ENCODE measurements around the gene RARA. TPM values are rescaled to one million over a fixed set of nuclear protein-coding genes. Genes with fewer than 3 reads are reported as not detected.

The RARA gene
- polyA plus RNA-seq, 1 donor from 2014 or later, result 6.6 TPM

GRCh38 chr17:40265337-40265736, 43.6 kb upstream of the RARA start:
- no peaks in the 10 kb centered on the region for H3K9me3 ChIP-seq (ENCODE audit: low read length)
- no peak overlapping the region for H3K4me3 ChIP-seq (ENCODE audit: low read length)
- no peak overlapping the region for H3K9ac ChIP-seq (ENCODE audit: low read length)
- no peak overlapping the region for H3K4me2 ChIP-seq (ENCODE audit: low read length)
- TF ChIP-seq SMC3 (conservative IDR thresholded peaks at IDR 0.05; ENCODE audit: poor library complexity) (no peak), MXI1 (conservative IDR thresholded peaks at IDR 0.05; ENCODE audit: poor library complexity, severe bottlenecking) (no peak), TAF1 (IDR thresholded peaks at IDR 0.05; ENCODE audit: low read depth) (no peak), REST (IDR thresholded peaks at IDR 0.05; ENCODE audit: borderline replicate concordance) (no peak), EZH2 (IDR thresholded peaks at IDR 0.05; ENCODE audit: borderline replicate concordance, insufficient read depth, low read length, poor library complexity, severe bottlenecking) (no peak), EP300 (conservative IDR thresholded peaks at IDR 0.05; ENCODE audit: poor library complexity, severe bottlenecking) (no peak), POLR2AphosphoS5 (IDR thresholded peaks at IDR 0.05) (no peak)
- TF ChIP-seq, protein P1, sequence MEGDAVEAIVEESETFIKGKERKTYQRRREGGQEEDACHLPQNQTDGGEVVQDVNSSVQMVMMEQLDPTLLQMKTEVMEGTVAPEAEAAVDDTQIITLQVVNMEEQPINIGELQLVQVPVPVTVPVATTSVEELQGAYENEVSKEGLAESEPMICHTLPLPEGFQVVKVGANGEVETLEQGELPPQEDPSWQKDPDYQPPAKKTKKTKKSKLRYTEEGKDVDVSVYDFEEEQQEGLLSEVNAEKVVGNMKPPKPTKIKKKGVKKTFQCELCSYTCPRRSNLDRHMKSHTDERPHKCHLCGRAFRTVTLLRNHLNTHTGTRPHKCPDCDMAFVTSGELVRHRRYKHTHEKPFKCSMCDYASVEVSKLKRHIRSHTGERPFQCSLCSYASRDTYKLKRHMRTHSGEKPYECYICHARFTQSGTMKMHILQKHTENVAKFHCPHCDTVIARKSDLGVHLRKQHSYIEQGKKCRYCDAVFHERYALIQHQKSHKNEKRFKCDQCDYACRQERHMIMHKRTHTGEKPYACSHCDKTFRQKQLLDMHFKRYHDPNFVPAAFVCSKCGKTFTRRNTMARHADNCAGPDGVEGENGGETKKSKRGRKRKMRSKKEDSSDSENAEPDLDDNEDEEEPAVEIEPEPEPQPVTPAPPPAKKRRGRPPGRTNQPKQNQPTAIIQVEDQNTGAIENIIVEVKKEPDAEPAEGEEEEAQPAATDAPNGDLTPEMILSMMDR (IDR thresholded peaks at IDR 0.05; ENCODE audit: poor library complexity, severe bottlenecking), result no peak
- no peak overlapping the region for H2AFZ ChIP-seq (ENCODE audit: low read depth, low read length)
- no peaks in the 10 kb centered on the region for H4K20me1 ChIP-seq (ENCODE audit: insufficient read depth)
- H3K27me3 ChIP-seq (ENCODE audit: insufficient read depth, low read depth, low read length), result no peaks in the 10 kb centered on the region
- H3K27ac ChIP-seq (ENCODE audit: low read length), result no peak overlapping the region
- no peaks in the 10 kb centered on the region for H3K36me3 ChIP-seq (ENCODE audit: insufficient read depth, low read length)
- no peaks in the 10 kb centered on the region for H3F3A ChIP-seq (ENCODE audit: insufficient read depth, low read length, poor library complexity, severe bottlenecking)
- H3K79me2 ChIP-seq (replicated peaks; ENCODE audit: insufficient read depth, low read length), result no peaks in the 10 kb centered on the region
- H3K9me2 ChIP-seq (ENCODE audit: insufficient read depth, low read length), result no peaks in the 10 kb centered on the region

DNA sequence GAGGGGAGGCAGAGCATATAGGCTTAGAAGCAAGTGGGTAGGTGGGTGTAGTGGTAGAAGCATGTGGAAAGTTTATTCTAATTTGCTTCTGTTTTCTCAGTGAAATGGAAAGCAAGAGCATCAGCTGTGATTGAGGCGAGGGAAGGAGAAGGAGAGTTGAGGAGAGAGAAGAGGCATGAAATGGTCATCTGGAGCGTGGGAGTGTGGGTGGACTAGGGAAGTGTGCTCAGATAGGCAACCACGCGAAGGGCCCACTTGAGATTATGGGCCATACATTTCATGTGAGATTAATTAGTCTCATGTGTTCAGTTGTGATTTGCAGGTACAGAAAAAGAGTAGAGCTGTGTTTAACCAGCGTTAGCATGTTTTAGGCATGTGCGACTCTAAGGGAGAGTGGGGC, 42.1 kb upstream of the RARA start:
- no peak for TF ChIP-seq RAD21 (conservative IDR thresholded peaks at IDR 0.05)
- TF ChIP-seq EZH2 (IDR thresholded peaks at IDR 0.05; ENCODE audit: borderline replicate concordance, insufficient read depth, low read length, poor library complexity, severe bottlenecking), result no peak
- TF ChIP-seq MXI1 (conservative IDR thresholded peaks at IDR 0.05; ENCODE audit: poor library complexity, severe bottlenecking), result no peak
- TF ChIP-seq SMC3 (conservative IDR thresholded peaks at IDR 0.05; ENCODE audit: poor library complexity), result no peak
- no peak for TF ChIP-seq EP300 (conservative IDR thresholded peaks at IDR 0.05; ENCODE audit: poor library complexity, severe bottlenecking)
- TF ChIP-seq POLR2AphosphoS5 (IDR thresholded peaks at IDR 0.05), result no peak
- H4K20me1 ChIP-seq (ENCODE audit: insufficient read depth), result no peaks in the 10 kb centered on the region
- H3K36me3 ChIP-seq (ENCODE audit: insufficient read depth, low read length), result no peaks in the 10 kb centered on the region
- H3K27ac ChIP-seq (ENCODE audit: low read length), result no peak overlapping the region
- no peaks in the 10 kb centered on the region for H3F3A ChIP-seq (ENCODE audit: insufficient read depth, low read length, poor library complexity, severe bottlenecking)
- no peak overlapping the region for H3K4me2 ChIP-seq (ENCODE audit: low read length)
- H2AFZ ChIP-seq (ENCODE audit: low read depth, low read length), result no peak overlapping the region
- H3K79me2 ChIP-seq (replicated peaks; ENCODE audit: insufficient read depth, low read length), result no peaks in the 10 kb centered on the region
- no peaks in the 10 kb centered on the region for H3K9me2 ChIP-seq (ENCODE audit: insufficient read depth, low read length)
- H3K9me3 ChIP-seq (ENCODE audit: low read length), result no peaks in the 10 kb centered on the region
- H3K4me3 ChIP-seq (ENCODE audit: low read length), result no peak overlapping the region
- no peak overlapping the region for H3K9ac ChIP-seq (ENCODE audit: low read length)
- H3K27me3 ChIP-seq (ENCODE audit: insufficient read depth, low read depth, low read length), result no peaks in the 10 kb centered on the region
